Astrocyte of the cerebellum (primary cell): Measurements from ENCODE around the gene PNLIPRP3.

Experiments
- DNase-seq: peaks from one replicate; pipeline ENCODE4 v3.0.0-alpha.2; 2011; ENCODE audit warnings: low read depth
- H3K4me3 ChIP-seq: 2 replicates; pipeline ENCODE4 v1.5.1; 2011; ENCODE audit warnings: mild to moderate bottlenecking, low read depth, low read length, moderate library complexity
- in situ Hi-C: cut with HindIII; loops from 2 replicates; pipeline ENCODE4 v1.10.0; 2017; ENCODE audit warnings: low sequenced_read_pairs
- TF ChIP-seq, protein P1 (sequence below): IDR thresholded peaks from 2 replicates; pipeline ENCODE4 v1.5.1; 2012; ENCODE audit warnings: low read length, low read depth, moderate library complexity, mild to moderate bottlenecking; ENCODE audit errors: missing control alignments

Gene PNLIPRP3

DNA sequence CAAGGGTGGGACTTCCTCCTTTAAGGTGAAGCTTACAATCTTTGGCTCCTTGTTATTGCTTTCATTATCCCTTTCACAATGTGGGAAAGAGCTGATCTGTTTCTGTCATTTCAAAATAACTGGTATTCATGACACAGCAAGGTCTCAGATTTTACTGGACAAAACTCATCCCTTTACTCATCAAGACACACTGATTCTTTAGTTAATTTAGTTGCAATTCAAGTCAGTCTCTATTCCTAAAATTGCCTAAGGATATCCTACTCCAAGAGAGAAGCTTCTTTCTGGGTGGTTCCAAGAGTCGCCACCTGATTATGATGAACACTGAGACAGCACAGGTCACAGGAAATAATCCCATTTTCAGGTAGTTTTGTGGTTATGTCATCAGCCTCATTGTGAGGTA, 5.8 kb upstream of the PNLIPRP3 start:
- DNase-seq = no peak
- TF ChIP-seq, protein P1, sequence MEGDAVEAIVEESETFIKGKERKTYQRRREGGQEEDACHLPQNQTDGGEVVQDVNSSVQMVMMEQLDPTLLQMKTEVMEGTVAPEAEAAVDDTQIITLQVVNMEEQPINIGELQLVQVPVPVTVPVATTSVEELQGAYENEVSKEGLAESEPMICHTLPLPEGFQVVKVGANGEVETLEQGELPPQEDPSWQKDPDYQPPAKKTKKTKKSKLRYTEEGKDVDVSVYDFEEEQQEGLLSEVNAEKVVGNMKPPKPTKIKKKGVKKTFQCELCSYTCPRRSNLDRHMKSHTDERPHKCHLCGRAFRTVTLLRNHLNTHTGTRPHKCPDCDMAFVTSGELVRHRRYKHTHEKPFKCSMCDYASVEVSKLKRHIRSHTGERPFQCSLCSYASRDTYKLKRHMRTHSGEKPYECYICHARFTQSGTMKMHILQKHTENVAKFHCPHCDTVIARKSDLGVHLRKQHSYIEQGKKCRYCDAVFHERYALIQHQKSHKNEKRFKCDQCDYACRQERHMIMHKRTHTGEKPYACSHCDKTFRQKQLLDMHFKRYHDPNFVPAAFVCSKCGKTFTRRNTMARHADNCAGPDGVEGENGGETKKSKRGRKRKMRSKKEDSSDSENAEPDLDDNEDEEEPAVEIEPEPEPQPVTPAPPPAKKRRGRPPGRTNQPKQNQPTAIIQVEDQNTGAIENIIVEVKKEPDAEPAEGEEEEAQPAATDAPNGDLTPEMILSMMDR = no peak
- in situ Hi-C loops = no loop called here
- H3K4me3 ChIP-seq = no peak overlapping the region

DNA sequence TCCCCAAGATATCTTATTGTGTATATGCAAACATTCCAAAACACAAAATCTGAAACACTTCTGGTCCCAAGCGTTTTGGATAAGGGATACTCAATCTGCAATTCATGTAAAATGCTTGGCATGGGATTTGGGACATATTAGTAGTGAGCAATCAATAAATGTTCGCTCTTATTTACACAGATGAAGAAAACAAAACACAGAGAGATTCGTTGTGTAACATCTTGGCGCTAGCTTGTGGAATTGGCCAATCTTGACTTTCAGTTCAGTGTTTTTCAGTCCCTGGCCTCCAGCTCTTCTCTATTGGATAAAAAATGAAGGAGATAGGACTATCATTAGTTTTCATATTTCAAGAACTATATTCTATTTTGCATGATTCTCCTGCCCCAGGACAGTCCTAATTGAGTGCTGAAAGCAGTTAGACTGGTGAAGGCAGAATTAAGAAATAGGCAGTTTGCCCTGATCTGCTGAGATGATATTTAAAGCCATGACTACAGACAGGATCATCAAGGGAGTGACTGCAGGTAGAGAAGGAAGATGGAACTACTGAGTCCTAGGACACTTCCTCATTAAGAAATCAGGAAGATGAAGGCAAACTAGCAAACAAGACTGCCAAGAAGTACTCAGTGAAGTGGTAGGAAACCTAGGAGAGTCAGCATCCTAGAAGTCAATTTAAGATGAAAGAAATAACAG, 1.8 kb downstream of the PNLIPRP3 start:
- in situ Hi-C loops = no loop called here
- no peak for DNase-seq
- H3K4me3 ChIP-seq = no peak overlapping the region
- TF ChIP-seq, protein P1 = no peak

DNA sequence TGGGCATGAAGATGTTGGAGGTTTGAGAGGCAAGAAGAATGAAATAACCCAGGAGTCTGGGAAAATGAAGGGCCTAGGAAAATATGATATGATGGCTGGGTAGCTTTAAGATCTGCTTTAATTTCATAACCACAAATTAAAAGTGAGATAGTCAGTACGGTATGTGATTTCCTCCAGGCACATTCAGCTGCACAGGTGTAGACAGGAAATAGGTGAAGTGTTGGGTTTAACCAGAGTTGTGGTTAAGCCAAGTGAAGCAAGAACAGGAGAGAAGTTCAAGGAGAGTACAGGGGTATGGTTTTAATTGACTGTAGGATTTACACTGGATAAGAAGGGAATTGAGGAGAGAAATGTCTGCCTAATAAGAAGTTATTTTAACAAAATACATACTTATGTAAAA, 2.6 kb downstream of the PNLIPRP3 start:
- TF ChIP-seq, protein P1 = no peak
- no peak overlapping the region for H3K4me3 ChIP-seq

DNA sequence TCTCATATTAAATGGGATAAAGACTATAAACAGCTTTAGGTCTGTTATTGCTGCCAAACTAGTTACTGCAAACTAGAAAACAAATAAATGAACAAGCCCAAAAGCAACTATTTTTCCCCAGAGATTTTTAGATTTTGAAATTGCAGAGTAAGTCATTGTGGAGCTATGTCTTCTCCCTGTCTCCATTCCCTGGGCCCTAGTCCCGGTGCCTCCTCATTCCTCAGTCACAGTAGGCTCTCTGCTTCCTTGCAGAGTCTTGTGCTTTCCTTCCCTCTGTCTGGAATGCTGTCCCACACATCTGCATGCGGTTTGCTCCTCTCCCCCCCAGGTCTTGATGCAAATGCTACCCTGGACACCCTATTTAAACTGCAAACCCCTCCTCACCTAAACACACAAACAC, 4.0 kb downstream of the PNLIPRP3 start:
- DNase-seq = no peak
- TF ChIP-seq, protein P1 = no peak
- H3K4me3 ChIP-seq = no peak overlapping the region
- in situ Hi-C loops = no loop called here

More for the DNA sequence above, 2.6 kb downstream of the PNLIPRP3 start:
- in situ Hi-C loops = no loop called here
- no peak for DNase-seq

DNA sequence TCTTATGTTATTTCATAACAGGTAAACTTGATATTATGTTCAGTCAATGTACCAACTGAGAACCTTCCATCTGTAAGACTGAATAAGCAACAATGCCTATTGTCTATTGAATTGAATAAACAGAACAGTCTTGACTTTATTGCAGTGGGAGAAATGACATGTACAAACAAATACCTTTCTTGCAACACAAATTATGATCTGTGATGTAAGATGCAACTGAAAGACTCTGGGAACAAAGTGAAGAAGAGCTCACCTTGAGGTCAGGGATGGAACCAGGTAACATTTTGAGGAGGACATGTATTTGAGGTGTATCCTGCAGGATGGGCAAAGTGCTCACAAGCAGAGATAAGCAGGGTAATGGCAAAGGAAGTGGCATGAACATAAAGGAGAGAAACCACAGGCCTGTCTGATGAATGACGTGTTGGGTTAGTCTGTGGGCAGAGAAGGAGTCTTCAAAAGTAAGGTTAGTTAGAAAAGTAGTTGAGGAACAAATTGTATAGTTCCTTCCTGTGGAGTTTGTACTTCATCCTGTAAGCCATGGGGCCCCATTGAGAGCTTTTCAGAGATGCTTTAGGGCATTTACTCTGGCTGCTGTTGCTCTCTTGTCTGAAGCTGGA, 9.5 kb downstream of the PNLIPRP3 start:
- TF ChIP-seq, protein P1 = no peak
- no peak for DNase-seq
- in situ Hi-C loops = no loop called here
- H3K4me3 ChIP-seq = no peak overlapping the region

DNA sequence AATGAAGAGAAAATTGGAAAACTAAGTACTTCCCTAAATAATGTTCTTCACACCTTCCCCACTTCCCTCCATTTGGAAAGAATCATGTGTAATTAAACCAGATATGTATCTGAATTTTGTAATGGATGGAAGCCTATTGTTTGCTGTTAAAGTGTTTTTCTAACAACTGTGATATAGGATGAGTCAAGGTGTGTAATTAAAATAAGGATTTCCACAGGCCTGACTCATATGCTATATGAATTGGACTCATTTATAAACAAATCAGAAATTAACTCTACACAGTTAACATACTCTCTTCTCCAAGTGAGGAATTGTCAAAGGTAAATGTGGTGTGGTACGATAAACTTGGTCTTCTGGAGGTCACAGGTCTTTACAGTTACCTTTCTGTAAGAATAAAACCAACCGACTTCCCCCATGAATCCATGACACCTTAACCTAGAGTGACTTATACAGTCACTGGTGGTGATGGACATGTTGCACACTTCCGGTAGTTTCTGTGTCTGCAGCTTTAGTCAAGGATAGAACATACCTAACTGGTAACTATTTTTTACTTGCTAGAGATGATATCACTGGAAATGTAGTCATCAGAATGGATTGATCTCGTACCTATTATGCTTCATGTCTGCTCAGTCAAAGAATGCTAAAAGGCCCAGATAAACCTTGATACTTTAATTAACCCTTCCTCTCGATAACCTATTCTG, 12.8 kb downstream of the PNLIPRP3 start:
- H3K4me3 ChIP-seq = no peak overlapping the region
- DNase-seq = no peak
- TF ChIP-seq, protein P1 = no peak
- in situ Hi-C loops = no loop called here
